ENCODE data around the gene IRX6. TPM values are rescaled to one million over a fixed set of nuclear protein-coding genes. Genes with fewer than 3 reads are reported as not detected.

The IRX6 gene
- total RNA-seq, 1 donor = not detected

DNA sequence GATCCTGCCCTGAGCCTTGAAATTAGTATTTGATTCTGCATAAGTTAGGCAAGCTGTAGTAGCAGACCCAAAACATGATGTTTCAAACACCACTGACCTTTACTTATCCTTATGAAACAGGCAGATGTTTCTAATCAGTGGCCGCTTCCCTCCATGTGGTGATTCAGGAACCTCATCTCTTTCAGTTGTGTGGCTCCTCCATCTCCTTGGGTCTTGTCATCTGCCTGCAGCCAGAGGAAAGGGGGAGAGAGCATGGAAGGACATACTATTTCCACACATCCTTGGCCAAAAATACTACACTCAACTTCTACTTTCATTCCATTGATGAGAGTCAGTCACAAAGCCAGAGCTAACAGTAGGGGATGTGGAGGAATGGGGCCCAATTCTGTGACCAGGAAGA is 41.6 kb upstream of the IRX6 start:
- no peak overlapping the region for H3K4me3 ChIP-seq (ENCODE audit: low read depth, low read length)
- TF ChIP-seq, protein P1, sequence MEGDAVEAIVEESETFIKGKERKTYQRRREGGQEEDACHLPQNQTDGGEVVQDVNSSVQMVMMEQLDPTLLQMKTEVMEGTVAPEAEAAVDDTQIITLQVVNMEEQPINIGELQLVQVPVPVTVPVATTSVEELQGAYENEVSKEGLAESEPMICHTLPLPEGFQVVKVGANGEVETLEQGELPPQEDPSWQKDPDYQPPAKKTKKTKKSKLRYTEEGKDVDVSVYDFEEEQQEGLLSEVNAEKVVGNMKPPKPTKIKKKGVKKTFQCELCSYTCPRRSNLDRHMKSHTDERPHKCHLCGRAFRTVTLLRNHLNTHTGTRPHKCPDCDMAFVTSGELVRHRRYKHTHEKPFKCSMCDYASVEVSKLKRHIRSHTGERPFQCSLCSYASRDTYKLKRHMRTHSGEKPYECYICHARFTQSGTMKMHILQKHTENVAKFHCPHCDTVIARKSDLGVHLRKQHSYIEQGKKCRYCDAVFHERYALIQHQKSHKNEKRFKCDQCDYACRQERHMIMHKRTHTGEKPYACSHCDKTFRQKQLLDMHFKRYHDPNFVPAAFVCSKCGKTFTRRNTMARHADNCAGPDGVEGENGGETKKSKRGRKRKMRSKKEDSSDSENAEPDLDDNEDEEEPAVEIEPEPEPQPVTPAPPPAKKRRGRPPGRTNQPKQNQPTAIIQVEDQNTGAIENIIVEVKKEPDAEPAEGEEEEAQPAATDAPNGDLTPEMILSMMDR (IDR thresholded peaks at IDR 0.05; ENCODE audit: insufficient read depth, low read depth, low read length) = no peak
- no peak for DNase-seq (ENCODE audit: low read depth)

DNA sequence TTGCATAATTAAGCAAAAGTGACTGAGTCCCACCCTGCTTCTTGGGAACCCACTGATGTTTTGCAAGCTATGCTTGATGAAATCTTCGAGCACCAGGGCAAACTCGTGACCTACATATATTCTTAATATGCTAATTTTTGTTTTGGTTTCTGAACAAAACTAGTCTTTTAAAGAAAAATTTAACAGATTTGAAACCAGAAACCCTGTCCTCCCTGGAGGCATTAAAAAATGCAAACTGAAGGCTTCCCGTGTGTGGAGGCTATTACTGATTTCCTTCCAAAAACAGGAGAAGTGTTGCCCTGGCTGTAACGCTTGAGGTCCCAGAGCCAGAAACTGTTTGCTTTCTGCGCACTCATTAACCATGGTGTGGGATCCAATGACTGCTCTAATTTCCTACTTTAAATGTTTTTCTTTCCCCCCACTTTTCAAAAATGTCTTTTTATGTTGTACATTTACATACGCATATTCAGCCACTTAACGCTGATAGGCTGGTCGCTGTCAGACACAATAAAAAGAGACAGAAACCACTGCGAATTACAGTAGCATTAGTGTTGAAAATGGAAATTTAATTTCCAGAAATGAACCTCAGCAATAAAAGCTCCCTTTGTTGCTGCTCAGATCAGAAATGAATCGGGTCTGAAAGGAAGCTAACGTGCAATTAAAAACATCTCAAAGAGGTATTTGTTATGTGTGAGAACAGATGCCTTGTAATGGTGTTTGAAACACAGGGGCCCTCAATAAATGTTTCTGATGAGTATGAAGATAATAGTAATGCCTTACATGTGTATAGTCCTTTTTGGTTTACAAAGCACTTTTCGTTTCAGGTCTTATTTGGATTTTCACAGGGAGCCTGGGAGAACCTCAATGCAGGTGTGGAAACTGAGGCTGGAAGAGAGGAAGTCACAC is 39.9 kb upstream of the IRX6 start:
- no peak for DNase-seq (ENCODE audit: low read depth)
- TF ChIP-seq, protein P1 (IDR thresholded peaks at IDR 0.05; ENCODE audit: insufficient read depth, low read depth, low read length) = no peak
- no peak overlapping the region for H3K4me3 ChIP-seq (ENCODE audit: low read depth, low read length)

DNA sequence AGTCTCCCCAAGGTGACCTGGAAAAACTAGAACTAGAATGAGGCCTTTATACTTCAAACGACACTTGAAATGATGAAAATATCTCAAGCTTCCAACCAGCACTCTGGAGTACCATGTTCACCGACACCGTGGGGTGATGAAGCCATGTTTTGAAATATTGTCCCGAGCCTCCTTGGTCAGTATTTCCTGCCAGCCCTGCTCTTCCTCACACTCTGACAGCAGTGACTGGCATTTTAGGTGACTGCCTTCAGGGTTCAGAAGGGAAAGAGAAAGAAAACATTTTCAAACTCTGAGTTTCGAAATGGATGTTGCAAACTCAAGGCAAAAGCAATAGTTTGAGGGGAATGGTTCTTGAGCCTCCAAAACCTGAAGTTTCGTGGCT is 39.3 kb upstream of the IRX6 start:
- DNase-seq (ENCODE audit: low read depth) = no peak
- TF ChIP-seq, protein P1 (IDR thresholded peaks at IDR 0.05; ENCODE audit: insufficient read depth, low read depth, low read length) = no peak
- H3K4me3 ChIP-seq (ENCODE audit: low read depth, low read length) = no peak overlapping the region

- no peak overlapping the region for H3K4me3 ChIP-seq (ENCODE audit: low read depth, low read length)
- TF ChIP-seq, protein P1 (IDR thresholded peaks at IDR 0.05; ENCODE audit: insufficient read depth, low read depth, low read length) = no peak
- no peak for DNase-seq (ENCODE audit: low read depth)
Observed at GRCh38 chr16:55285586-55285985, 38.4 kb upstream of the IRX6 start.

GRCh38 chr16:55289353-55289752 is 34.6 kb upstream of the IRX6 start:
- H3K4me3 ChIP-seq (ENCODE audit: low read depth, low read length) = no peak overlapping the region
- no peak for DNase-seq (ENCODE audit: low read depth)
- TF ChIP-seq, protein P1 (IDR thresholded peaks at IDR 0.05; ENCODE audit: insufficient read depth, low read depth, low read length) = no peak

GRCh38 chr16:55291847-55292246 is 32.2 kb upstream of the IRX6 start:
- TF ChIP-seq, protein P1 (IDR thresholded peaks at IDR 0.05; ENCODE audit: insufficient read depth, low read depth, low read length) = no peak
- DNase-seq (ENCODE audit: low read depth) = no peak

More at GRCh38 chr16:55291847-55292246, 32.2 kb upstream of the IRX6 start:
- H3K4me3 ChIP-seq (ENCODE audit: low read depth, low read length) = no peak overlapping the region

Data from fibroblast of villous mesenchyme (primary cell).